ENCODE measurements around the gene KIAA0753.

DNA sequence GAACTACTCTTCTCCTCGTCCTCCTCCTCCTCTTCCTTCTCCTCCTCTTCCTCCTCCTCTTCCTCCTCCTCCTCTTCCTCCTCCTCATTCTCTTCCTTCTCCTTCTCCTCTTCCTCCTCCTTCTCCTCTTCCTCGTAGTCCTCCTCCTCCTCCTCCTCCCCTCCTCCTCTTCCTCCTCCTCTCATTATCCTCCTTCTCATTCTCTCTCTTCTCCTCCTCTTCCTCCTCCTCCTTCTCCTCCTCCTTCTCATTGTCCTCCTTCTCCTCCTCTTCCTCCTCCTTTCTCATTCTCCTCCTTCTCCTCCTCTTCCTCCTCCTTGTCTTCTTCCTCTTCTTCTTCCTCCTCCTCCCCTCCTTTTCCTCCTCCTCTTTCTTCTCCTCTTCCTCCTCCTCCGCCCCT, 80.0 kb downstream of the KIAA0753 start:
- TF ChIP-seq, protein P1, sequence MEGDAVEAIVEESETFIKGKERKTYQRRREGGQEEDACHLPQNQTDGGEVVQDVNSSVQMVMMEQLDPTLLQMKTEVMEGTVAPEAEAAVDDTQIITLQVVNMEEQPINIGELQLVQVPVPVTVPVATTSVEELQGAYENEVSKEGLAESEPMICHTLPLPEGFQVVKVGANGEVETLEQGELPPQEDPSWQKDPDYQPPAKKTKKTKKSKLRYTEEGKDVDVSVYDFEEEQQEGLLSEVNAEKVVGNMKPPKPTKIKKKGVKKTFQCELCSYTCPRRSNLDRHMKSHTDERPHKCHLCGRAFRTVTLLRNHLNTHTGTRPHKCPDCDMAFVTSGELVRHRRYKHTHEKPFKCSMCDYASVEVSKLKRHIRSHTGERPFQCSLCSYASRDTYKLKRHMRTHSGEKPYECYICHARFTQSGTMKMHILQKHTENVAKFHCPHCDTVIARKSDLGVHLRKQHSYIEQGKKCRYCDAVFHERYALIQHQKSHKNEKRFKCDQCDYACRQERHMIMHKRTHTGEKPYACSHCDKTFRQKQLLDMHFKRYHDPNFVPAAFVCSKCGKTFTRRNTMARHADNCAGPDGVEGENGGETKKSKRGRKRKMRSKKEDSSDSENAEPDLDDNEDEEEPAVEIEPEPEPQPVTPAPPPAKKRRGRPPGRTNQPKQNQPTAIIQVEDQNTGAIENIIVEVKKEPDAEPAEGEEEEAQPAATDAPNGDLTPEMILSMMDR (IDR thresholded peaks at IDR 0.05) = no peak
- no peak for TF ChIP-seq POLR2A (IDR thresholded peaks at IDR 0.05)
